H1 (cell line): ENCODE results near the gene GNAI2. TPM values are rescaled to one million over a fixed set of nuclear protein-coding genes. Genes with fewer than 3 reads are reported as not detected.

Experiments used
- CTCF ChIA-PET: fragments of 300-600 bp; sonication (Branson Sonifier 250); formaldehyde crosslinking; loops from one replicate; lab custom pipeline; 2021; ENCODE audit not compliant: partially characterized antibody; lab: Charles Lee
- POLR2A ChIA-PET: fragments of 300-600 bp; sonication (Branson Sonifier 250); formaldehyde crosslinking; loops from one replicate; lab custom pipeline; 2021; ENCODE audit warnings: inconsistent platforms; ENCODE audit not compliant: partially characterized antibody; lab: Charles Lee
- DNase-seq, 2 experiments: peaks; one replicate each; pipeline versions ENCODE4 v3.0.0 to v3.0.0-alpha.2; 2010 to 2022; ENCODE audit warnings: low spot score in 2 of 2, low read depth in 1 of 2, mixed read lengths in 1 of 2
- FAIRE-seq: peaks from 2 replicates; lab custom pipeline; 2011; peaks lifted over from hg19 to GRCh38; lab: Jason Lieb, UNC
- H2AFZ ChIP-seq: 2 replicates; pipeline ENCODE4 v1.8.1; 2012; ENCODE audit warnings: low read length, inconsistent platforms
- H2AK5ac ChIP-seq: 2 replicates; pipeline ENCODE4 v1.6.1; 2013; ENCODE audit warnings: low read depth, low read length
- H2BK120ac ChIP-seq: replicated peaks from 2 replicates; pipeline ENCODE3; 2013; ENCODE audit warnings: low read depth, low read length, inconsistent platforms
- H2BK12ac ChIP-seq: 2 replicates; pipeline ENCODE4 v1.6.1; 2013; ENCODE audit warnings: low read depth, low read length
- H2BK15ac ChIP-seq: 2 replicates; pipeline ENCODE4 v1.6.1; 2013; ENCODE audit warnings: low read length
- H2BK20ac ChIP-seq: 2 replicates; pipeline ENCODE4 v1.6.1; 2013; ENCODE audit warnings: low read length
- H2BK5ac ChIP-seq: 2 replicates; pipeline ENCODE4 v1.6.1; 2013; ENCODE audit warnings: low read depth, low read length
- H3K14ac ChIP-seq: 2 replicates; pipeline ENCODE4 v1.6.1; 2013; ENCODE audit warnings: inconsistent platforms; ENCODE audit not compliant: insufficient read length
- H3K18ac ChIP-seq: 2 replicates; pipeline ENCODE4 v1.6.1; 2013; ENCODE audit warnings: low read length; ENCODE audit errors: extremely low read depth
- H3K23ac ChIP-seq: 2 replicates; pipeline ENCODE4 v1.6.1; 2013; ENCODE audit warnings: inconsistent platforms; ENCODE audit not compliant: insufficient read length
- H3K23me2 ChIP-seq: 2 replicates; pipeline ENCODE4 v1.6.1; 2013; ENCODE audit warnings: low read depth, low read length
- H3K27ac ChIP-seq: 2 replicates; pipeline ENCODE4 v1.6.1; 2011; ENCODE audit warnings: low read depth, low read length, inconsistent platforms
- H3K27me3 ChIP-seq, 4 experiments: replicated peaks in 1 of 4; 1 replicate in 1 of 4; 2 replicates in 3 of 4; pipeline versions ENCODE4 v1.6.1 to v1.8.1; 2011 to 2013; ENCODE audit warnings: low read length in 3 of 4, mild to moderate bottlenecking in 3 of 4, inconsistent platforms in 2 of 4, mixed read lengths in 2 of 4, moderate library complexity in 1 of 4; ENCODE audit not compliant: control insufficient read depth in 3 of 4, insufficient read depth in 3 of 4; ENCODE audit errors: extremely low read depth in 1 of 4
- H3K36me3 ChIP-seq, 4 experiments: 2 replicates each; pipeline versions ENCODE4 v1.6.1 to v1.8.1; 2011 to 2013; ENCODE audit warnings: mild to moderate bottlenecking in 4 of 4, low read length in 3 of 4, moderate library complexity in 2 of 4, control low read depth in 1 of 4, inconsistent platforms in 1 of 4; ENCODE audit not compliant: insufficient read depth in 4 of 4, control insufficient read depth in 2 of 4
- H3K4ac ChIP-seq: replicated peaks from 2 replicates; pipeline ENCODE3; 2013; ENCODE audit warnings: low read length, low read depth, mixed read lengths, inconsistent platforms; ENCODE audit not compliant: insufficient read length
- H3K4me1 ChIP-seq, 4 experiments: replicated peaks in 1 of 4; 1 replicate in 1 of 4; 2 replicates in 3 of 4; pipeline versions ENCODE4 v1.6.1 to v1.8.1; 2011 to 2013; ENCODE audit warnings: low read length in 3 of 4, inconsistent platforms in 2 of 4, mixed read lengths in 1 of 4; ENCODE audit not compliant: insufficient read depth in 4 of 4, control insufficient read depth in 3 of 4
- H3K4me2 ChIP-seq, 2 experiments: 2 replicates each; pipeline versions ENCODE4 v1.6.1 to v1.8.1; 2011 to 2013; ENCODE audit warnings: low read depth in 2 of 2, low read length in 2 of 2, control low read depth in 1 of 2, inconsistent platforms in 1 of 2, mild to moderate bottlenecking in 1 of 2; ENCODE audit not compliant: insufficient read depth in 1 of 2
- H3K4me3 ChIP-seq, 4 experiments: fragments of 200-600, 300-600 bp in 1 of 4; sonication (generic), shearing (Covaris generic), sonication (Bioruptor Twin) in 1 of 4; 2 replicates each; pipeline versions ENCODE4 v1.5.1 to v1.8.1; 2011 to 2016; ENCODE audit warnings: low read length in 4 of 4, low read depth in 3 of 4, control low read depth in 2 of 4, inconsistent platforms in 2 of 4, mild to moderate bottlenecking in 2 of 4, mixed read lengths in 1 of 4, moderate library complexity in 1 of 4; ENCODE audit not compliant: insufficient read depth in 2 of 4; ENCODE audit errors: extremely low read depth in 1 of 4
- H3K56ac ChIP-seq: replicated peaks from 2 replicates; pipeline ENCODE3; 2013; ENCODE audit warnings: low read depth, mild to moderate bottlenecking, mixed read lengths, low read length, inconsistent platforms; ENCODE audit not compliant: insufficient read length
- H3K79me1 ChIP-seq: 2 replicates; pipeline ENCODE4 v1.6.1; 2013; ENCODE audit warnings: low read depth, low read length, control low read depth
- H3K79me2 ChIP-seq, 2 experiments: 2 replicates each; pipeline versions ENCODE4 v1.6.1 to v1.8.1; 2012 to 2013; ENCODE audit warnings: low read length in 2 of 2, mild to moderate bottlenecking in 2 of 2, inconsistent platforms in 1 of 2; ENCODE audit not compliant: insufficient read depth in 2 of 2, control insufficient read depth in 1 of 2
- H3K9ac ChIP-seq, 4 experiments: replicated peaks in 1 of 4; 1 replicate in 1 of 4; 2 replicates in 3 of 4; pipeline versions ENCODE4 v1.6.1 to v1.8.1; 2011 to 2013; ENCODE audit warnings: low read depth in 3 of 4, low read length in 3 of 4, control low read depth in 2 of 4, mild to moderate bottlenecking in 2 of 4, moderate library complexity in 2 of 4, inconsistent platforms in 1 of 4; ENCODE audit errors: extremely low read depth in 1 of 4
- H3K9me3 ChIP-seq, 2 experiments: 2 replicates each; pipeline versions ENCODE4 v1.6.1 to v1.8.1; 2012 to 2013; ENCODE audit warnings: mild to moderate bottlenecking in 2 of 2, moderate library complexity in 2 of 2, control low read depth in 1 of 2, inconsistent platforms in 1 of 2, low read depth in 1 of 2, low read length in 1 of 2, mixed read lengths in 1 of 2; ENCODE audit not compliant: insufficient read depth in 2 of 2
- H4K20me1 ChIP-seq, 2 experiments: replicated peaks in 1 of 2; 2 replicates each; pipeline versions ENCODE3 to v1.8.1; 2011 to 2013; ENCODE audit warnings: inconsistent platforms in 2 of 2, low read length in 2 of 2, mild to moderate bottlenecking in 1 of 2; ENCODE audit not compliant: insufficient read depth in 2 of 2, control insufficient read depth in 1 of 2
- H4K5ac ChIP-seq: 2 replicates; pipeline ENCODE4 v1.6.1; 2013; ENCODE audit warnings: low read length, low read depth, mixed read lengths, inconsistent platforms; ENCODE audit not compliant: insufficient read length
- H4K8ac ChIP-seq: 2 replicates; pipeline ENCODE4 v1.8.0; 2013; ENCODE audit warnings: mild to moderate bottlenecking, moderate library complexity, low read length, inconsistent platforms; ENCODE audit not compliant: insufficient read depth; ENCODE audit errors: extremely low read depth
- H4K91ac ChIP-seq: replicated peaks from 2 replicates; pipeline ENCODE3; 2013; ENCODE audit warnings: low read length, mixed read lengths, inconsistent platforms; ENCODE audit not compliant: insufficient read length
- EZH2 ChIP-seq: fragments of 200-600 bp; sonication (generic); IDR thresholded peaks from 2 replicates; pipeline ENCODE4 v1.7.1; 2012; ENCODE audit warnings: low read depth, mild to moderate bottlenecking, moderate library complexity, low read length, inconsistent platforms; ENCODE audit not compliant: severe bottlenecking
- GTF2F1 ChIP-seq: IDR thresholded peaks from 2 replicates; pipeline ENCODE4 v1.6.1; 2012; ENCODE audit warnings: low read depth, low read length, improper control_type of control experiment, borderline replicate concordance
- KDM1A ChIP-seq: fragments of 200-600, 300-600 bp; sonication (generic); IDR thresholded peaks from 2 replicates; pipeline ENCODE4 v1.7.1; 2016; ENCODE audit warnings: mild to moderate bottlenecking, low read length, borderline replicate concordance
- KDM4A ChIP-seq: IDR thresholded peaks from one replicate; pipeline ENCODE4 v1.7.1; 2012; ENCODE audit warnings: low read depth, mild to moderate bottlenecking, moderate library complexity, low read length, inconsistent platforms; ENCODE audit not compliant: severe bottlenecking
- NANOG ChIP-seq: IDR thresholded peaks from 2 replicates; pipeline ENCODE4 v1.6.1; 2011; ENCODE audit warnings: low read length, low read depth, mild to moderate bottlenecking, inconsistent platforms; ENCODE audit not compliant: insufficient read depth, poor library complexity, severe bottlenecking
- WGBS, 2 experiments: shearing (Covaris generic) in 1 of 2; methylation state at CpG; one replicate each; pipeline versions ENCODE4 v1.1.6 to v1.1.7; 2013 to 2015; ENCODE audit warnings: low lambda C conversion rate in 2 of 2, mixed read lengths in 2 of 2, inconsistent platforms in 1 of 2, low coverage in 1 of 2, missing lambda C conversion rate in 1 of 2; ENCODE audit not compliant: insufficient replicate concordance in 2 of 2, insufficient coverage in 1 of 2, insufficient read length in 1 of 2; ENCODE audit errors: extremely low coverage in 1 of 2, missing lambda C conversion rate in 1 of 2; 5-methylcytosine and 5-hydroxymethylcytosine counted together
- polyA plus RNA-seq, 7 experiments: library from polyadenylated mRNA; depleted of rRNA in 3 of 7; stranded (reverse) in 5 of 7; unstranded in 2 of 7; fragments of >200 nt in 5 of 7; fragments of 200-250 nt in 2 of 7; gene quantifications; 1 replicate in 5 of 7; 2 replicates in 1 of 7; 4 replicates in 1 of 7; pipeline versions ENCODE4 v1.2.1 to v1.2.3, GENCODE V29; 2011 to 2013; ENCODE audit warnings: missing spikeins in 2 of 7, mixed read lengths in 2 of 7
- total RNA-seq: library from RNA; stranded (reverse); fragmentation: NEBNext Ultra II Directional; extraction: Animal tissue kit (Norgen Biotek cat#: 25700); gene quantifications from 2 replicates; pipeline ENCODE4 v1.2.1, GENCODE V29; 2021

The GNAI2 gene
- total and polyA plus RNA-seq, 2 of the 8 experiments (the other 6 are each of a cell fraction or from before 2014, with no cell fraction given): 168 to 539 TPM

DNA sequence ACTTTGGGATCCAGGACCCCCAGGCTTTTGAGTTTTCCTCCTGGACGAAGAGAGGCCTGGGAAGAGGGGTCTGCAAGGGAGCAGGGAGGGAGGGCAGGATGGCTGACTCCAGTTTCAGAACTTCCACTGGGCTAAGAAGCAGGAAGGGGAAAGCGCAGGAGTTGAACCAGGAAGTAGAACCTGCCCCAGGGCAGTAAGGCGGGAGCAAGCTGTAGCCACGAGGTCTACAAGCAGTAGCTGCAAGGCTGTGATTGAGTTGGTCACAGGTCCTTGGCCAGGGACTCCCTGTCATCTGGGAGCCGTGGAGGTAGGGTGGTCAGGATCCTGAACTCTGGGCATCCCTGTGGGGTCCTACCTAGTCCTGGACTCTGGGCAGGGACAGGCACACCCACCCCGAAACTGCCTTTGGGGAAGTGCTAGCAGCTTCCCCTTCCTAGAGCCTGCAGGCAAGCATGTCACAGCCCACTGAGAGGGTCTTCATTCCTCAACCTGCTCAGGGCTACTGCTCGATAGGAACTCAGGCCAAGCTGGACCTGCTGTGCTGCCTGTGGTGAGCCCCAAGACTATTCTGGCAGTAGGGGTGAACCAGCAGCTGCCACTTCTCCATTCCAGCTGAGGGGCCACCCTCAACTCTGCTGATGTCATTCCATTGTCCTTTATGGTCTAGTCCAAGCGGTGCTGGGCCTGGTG, 5.8 kb upstream of the GNAI2 start:
- CTCF ChIA-PET: interaction anchor here (1.0 to 48.1 kb wide), 6 partner anchors 8 to 94 kb away, joined by 4 to 2149 read pairs (median 320); partner anchors contain the start of genes GNAI2, GNAT1, LSMEM2 and SEMA3B
- 0 out of 2 replicates have a peak overlapping the region, but pooled peaks have one; percentile 50 for H2BK12ac ChIP-seq
- H4K91ac ChIP-seq: no peak overlapping the region
- peak overlapping the region; percentile 46; the same call in 1 of the 2 replicates for H2BK15ac ChIP-seq
- 0 out of 2 replicates have a peak overlapping the region, but pooled peaks have one; percentile 72 for H2BK20ac ChIP-seq
- H3K9ac ChIP-seq: peak overlapping the region in 1 of 4 experiments; percentile 28; a peak in 2 of 7 replicates
- peaks cover 13% of the 10 kb centered on the region; the same call in 1 of the 2 replicates for H3K23me2 ChIP-seq
- peaks cover 0 to 20% (median 8%) of the 10 kb centered on the region in 4 experiments; a peak in 6 of 7 replicates for H3K4me1 ChIP-seq
- no peaks in the 10 kb centered on the region for H3K79me1 ChIP-seq
- H2BK120ac ChIP-seq: no peak overlapping the region
- H3K14ac ChIP-seq: no peak overlapping the region
- peak overlapping the region; percentile 36; the same call in 1 of the 2 replicates for H4K8ac ChIP-seq
- TF ChIP-seq EZH2: no peak
- no peak for TF ChIP-seq NANOG
- no peak for TF ChIP-seq KDM1A
- no peak for TF ChIP-seq KDM4A
- no peak for TF ChIP-seq GTF2F1
- no peak overlapping the region for H3K27ac ChIP-seq
- H3K36me3 ChIP-seq: no peaks in the 10 kb centered on the region
- no peak overlapping the region for H2AFZ ChIP-seq
- no peak overlapping the region for H3K4ac ChIP-seq
- no peak overlapping the region for H3K23ac ChIP-seq
- no peak overlapping the region for H3K4me3 ChIP-seq
- POLR2A ChIA-PET: interaction anchor here (0.8 to 6.5 kb wide), 8 partner anchors 7 to 37 kb away, joined by 3 to 41 read pairs (median 4); partner anchors contain the start of gene GNAI2
- DNase-seq: no peak
- H3K4me2 ChIP-seq: no peak overlapping the region
- FAIRE-seq: no peak
- no peak overlapping the region for H3K56ac ChIP-seq
- H3K79me2 ChIP-seq: no peaks in the 10 kb centered on the region
- no peak overlapping the region for H2AK5ac ChIP-seq
- WGBS, 2 experiments: 87% methylated on average over 8 of the region's 8 CpGs; no CpG with 5 or more reads in 1 of the 2 experiments
- H3K9me3 ChIP-seq: no peaks in the 10 kb centered on the region
- H4K20me1 ChIP-seq: peaks cover 0 to 3% of the 10 kb centered on the region in 2 experiments
- H3K27me3 ChIP-seq: peaks cover 0 to 3% (median 1%) of the 10 kb centered on the region in 4 experiments; a peak in 4 of 7 replicates
- no peak overlapping the region for H3K18ac ChIP-seq
- H2BK5ac ChIP-seq: peak overlapping the region; percentile 16; the same call in 1 of the 2 replicates
- H4K5ac ChIP-seq: no peak overlapping the region
